Measurements from ENCODE around the gene PLA2G4E.

DNA sequence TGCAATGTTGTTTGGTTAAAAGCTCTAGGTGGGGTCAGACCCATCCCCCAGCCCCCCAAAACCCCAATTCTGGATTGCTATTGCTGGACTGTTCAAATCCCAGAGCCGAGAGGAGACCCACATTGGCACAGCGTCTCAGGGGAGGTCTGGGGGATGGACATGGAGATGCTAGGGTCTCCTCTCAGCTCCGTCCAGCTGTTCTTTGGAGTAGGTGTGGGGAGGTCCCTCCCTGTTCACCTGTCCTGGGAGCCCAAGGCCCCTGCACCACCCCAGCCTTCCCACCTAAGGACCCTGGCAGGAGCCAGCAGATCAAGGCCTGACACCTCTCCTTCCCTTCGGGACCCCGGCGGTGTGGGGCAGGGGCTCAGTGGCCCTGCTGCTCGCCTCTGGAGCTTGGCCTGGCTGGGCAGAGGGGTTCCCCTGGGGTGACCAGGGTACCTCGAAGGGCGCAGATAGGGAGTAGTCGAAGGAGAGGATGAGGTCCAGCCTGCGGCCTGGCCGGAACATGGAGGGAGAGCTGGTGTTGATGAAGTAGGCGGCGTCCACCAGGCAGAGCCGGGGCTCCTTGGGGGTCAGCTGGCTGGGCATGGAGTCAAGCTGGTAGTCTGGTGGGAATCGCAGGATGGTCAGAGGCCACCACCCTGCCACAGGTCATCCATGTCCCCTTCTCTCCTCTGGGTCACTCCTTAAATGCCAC lies 49.6 kb upstream of the PLA2G4E start:
- TF ChIP-seq, protein P1, sequence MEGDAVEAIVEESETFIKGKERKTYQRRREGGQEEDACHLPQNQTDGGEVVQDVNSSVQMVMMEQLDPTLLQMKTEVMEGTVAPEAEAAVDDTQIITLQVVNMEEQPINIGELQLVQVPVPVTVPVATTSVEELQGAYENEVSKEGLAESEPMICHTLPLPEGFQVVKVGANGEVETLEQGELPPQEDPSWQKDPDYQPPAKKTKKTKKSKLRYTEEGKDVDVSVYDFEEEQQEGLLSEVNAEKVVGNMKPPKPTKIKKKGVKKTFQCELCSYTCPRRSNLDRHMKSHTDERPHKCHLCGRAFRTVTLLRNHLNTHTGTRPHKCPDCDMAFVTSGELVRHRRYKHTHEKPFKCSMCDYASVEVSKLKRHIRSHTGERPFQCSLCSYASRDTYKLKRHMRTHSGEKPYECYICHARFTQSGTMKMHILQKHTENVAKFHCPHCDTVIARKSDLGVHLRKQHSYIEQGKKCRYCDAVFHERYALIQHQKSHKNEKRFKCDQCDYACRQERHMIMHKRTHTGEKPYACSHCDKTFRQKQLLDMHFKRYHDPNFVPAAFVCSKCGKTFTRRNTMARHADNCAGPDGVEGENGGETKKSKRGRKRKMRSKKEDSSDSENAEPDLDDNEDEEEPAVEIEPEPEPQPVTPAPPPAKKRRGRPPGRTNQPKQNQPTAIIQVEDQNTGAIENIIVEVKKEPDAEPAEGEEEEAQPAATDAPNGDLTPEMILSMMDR (IDR thresholded peaks at IDR 0.05): no peak
- TF ChIP-seq POLR2A (IDR thresholded peaks at IDR 0.05): no peak
